Cerebellar cortex (tissue), 1 donor: Measurements from ENCODE around the gene MRC2.
"Not testable (repeated sequence)": the region's sequence is repeated elsewhere in the genome, so short reads cannot be mapped to it uniquely, and the experiment has no call there.

Source experiments
- DNase-seq: peaks from one replicate; pipeline ENCODE4 v3.0.0-alpha.2; 2015; ENCODE audit warnings: low spot score

The MRC2 gene

DNA sequence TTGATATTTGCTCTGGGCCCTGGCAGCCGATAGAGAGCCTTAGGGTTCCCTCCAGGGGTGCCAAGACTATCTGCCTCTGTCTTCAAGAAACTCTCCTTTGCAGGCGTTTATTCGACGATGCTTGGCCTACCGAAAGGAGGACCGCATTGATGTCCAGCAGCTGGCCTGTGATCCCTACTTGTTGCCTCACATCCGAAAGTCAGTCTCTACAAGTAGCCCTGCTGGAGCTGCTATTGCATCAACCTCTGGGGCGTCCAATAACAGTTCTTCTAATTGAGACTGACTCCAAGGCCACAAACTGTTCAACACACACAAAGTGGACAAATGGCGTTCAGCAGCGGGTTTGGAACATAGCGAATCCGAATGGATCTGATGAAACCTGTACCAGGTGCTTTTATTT, 15.2 kb upstream of the MRC2 start:
- DNase-seq = not testable (repeated sequence)

DNA sequence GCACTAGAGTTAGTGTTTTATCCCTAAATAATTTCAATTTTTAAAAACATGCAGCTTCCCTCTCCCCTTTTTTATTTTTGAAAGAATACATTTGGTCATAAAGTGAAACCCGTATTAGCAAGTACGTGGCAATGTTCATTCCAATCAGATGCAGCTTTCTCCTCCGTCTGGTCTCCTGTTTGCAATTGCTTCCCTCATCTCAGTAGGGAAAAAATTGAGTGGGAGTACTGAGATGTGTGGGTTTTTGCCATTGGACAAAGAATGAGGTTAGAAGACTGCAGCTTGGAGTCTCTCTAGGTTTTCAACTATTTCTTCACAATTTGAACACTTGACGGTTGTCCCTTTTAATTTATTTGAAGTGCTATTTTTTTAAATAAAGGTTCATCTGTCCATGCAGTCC, 14.4 kb upstream of the MRC2 start:
- not testable (repeated sequence) for DNase-seq

DNA sequence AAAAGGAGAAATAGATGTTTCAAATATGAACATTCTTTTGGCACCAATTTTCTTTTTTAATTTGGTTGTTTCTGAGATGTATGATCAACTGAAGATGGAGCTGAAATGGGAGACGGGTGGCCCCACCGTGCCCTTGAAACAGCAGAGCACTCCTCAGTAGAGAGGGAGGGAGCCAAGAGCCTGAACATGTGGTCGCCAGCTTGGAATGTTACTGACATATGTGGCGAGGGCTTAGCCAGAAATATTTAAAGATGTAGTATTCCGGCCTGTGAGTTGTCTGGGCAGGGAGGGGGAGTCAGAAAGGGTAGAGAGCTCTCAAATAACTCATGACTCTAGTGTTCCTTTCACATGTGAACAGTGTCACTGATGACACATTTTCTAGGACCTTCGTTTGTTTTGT, 13.3 kb upstream of the MRC2 start:
- no peak for DNase-seq

DNA sequence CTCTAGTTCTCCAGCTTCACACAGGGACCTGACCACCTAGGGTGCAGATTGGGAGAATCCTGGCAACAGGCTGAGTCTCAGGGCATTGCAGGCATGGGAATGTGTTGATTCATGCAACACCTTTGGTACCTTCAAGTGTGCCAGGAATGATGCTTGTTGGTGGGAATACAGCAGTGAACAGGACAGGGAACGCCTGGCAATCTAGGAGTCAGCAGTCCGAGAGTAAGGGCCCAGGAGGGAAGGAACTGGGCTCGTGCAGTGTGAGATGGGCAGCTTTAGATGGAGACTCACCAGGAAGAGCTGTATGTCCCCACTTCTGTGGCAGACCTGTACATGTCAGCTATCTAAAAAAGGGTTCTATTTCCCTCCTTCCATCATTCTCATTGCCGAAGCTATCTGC, 12.0 kb upstream of the MRC2 start:
- no peak for DNase-seq

DNA sequence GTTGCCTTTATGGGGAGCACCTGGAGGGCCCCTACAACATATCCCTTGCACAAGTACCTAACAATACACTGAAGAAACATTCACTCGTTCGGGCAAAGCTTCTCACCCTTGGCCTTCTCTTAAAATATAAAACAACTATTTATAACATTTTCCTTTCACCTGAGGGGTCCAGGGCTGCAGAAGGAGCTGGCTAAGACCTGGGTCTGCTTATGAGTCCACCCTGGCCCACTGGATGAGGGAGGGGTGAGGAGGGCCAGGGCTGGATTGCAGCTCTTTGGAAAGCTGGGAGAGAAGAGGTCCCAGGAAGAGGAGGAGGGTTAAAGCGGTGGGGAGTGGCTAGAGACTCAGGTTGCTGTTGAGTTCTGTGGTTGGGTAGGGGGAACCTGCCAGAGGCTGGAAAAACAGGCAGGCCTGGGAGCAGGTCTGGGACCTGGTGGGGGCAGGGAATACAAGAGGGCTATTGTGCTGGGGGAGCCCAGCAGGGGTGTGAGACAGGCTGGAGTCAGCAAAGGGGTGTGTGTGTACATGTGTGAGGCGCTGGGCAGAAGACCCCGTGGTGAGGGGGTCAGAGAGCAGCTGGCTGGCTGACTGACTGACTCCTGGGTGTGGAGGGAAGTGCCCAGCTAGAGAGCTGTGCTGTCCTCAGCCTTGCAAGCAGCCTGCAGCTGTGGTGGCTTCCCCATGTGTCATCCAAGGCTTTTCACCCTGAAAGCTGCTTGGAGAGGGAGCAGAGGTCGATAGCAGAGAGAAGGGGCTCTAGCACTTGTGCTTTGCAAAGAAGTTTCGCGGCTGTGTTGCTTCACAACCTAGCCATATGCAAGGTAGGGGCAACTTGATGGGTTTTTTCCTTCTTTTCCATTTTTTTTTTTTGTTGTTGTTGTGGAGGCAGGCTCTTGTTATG, 10.2 kb upstream of the MRC2 start:
- DNase-seq = no peak

DNA sequence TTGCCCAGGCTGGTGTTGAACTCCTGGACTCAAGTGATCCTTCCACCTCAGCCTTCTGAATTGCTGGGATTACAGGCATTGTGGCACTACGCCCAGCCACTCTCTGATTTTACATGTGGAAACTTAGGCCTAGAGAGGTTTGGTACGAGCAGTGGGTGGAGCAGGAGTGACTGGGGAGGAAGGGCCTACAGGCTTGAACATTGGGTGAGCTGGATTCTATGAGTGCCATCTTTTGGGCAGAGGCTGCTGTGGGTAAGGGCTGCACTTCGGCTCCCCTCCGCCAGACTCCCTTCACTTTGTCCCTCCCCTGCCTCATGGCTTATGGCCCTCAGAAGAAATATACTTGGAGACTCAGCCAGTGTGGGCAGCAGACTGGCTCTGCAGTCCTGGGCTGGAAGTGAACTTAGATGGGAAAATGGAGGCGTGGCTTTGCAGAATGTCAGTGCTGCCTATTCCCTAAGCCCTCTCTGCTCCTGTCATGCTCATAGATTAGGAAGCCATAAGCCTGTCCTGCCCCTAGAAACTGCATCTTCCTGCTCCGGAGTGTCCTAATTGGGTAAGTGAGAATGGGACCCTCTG, 9.5 kb upstream of the MRC2 start:
- no peak for DNase-seq

DNA sequence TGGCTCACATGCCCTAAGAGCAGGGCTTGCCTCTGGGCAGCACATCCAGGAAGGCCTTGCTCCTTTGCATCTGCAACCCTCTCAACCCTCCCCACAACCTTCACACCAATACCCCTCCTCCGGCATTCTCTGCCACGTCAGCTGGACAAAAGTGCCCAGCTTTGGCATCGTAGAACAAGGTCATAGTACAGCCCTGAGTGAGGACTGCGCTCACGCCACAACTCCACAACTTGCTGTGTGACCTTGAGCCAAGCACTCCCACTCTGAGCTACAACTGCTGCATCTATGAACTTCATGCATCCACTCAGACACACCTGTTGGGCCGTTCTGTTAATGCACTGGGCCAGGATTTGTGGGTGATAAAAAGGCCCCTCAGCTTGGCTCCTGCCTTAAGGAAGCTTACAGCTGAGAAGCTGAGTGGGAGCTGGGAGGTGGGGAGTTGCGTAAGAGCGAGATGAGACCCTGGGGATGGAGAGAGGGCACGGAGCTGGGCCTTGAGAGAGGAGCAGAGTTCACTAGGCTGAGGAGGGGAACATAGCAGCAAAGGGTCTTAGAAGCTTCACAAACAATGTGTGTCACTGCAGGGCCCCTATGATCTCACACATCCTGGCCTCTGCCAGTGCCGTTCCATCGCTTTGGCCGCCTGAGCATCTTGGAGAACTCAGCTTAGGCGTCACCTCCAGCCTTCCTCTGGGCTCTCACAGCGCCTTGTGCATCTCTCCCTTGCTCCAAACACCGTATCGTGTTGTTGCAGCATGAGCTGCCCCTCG, 8.6 kb upstream of the MRC2 start:
- no peak for DNase-seq

DNA sequence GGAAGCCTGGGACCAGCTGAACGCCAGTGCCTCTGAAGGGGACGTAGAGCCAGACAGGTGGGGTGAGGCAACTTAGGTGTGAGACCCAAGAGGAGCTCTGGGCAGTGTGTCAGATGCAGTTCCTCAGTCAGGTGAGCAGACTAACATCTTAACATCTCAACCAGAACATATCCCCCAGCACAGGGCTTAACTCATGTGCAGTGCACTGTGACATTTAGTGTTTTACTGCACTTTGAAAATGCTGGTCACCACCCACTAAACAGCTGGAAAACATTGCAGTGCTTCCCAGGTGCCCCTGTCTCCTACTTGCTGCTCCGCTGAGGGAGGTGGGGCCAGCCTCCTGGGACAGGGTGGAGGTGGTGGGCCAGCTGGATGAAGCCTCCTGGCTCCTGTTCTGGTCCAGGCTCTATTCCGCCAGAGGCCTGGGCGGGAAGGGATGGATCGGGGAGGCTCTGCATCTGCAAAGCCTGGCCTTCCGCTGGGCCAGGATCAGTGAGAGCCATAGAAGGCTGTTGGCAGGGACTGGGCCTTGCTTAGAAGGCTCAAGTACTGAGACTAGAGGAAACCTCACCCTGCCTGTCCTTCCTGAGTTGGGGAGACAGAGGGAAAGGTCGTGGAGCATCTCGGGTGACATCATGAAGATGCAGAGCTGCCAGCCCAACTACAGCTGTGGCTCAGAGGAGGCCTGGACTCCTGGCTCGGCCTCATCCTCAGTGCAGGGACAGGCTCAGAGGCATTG, 7.9 kb upstream of the MRC2 start:
- no peak for DNase-seq

DNA sequence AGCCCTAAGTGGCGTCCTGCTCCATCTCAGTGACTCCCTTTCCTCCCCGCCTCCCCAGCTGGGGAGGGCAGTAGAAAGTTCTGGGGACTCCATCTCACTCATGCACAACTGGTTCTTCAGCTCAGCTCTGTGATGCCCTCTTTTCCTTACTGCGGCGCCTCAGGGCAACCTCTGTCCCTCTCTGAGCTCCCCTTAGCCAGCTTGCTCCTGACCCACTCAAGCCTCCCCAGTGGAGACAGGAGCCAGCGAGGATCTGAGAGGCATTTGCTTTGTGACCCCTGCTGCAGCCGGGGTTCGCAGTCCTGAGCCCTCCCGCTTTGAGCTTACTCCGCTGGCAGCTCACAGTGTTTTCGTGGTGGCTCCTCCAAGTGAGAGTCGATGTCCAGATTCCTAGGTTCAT, 6.2 kb upstream of the MRC2 start:
- no peak for DNase-seq

DNA sequence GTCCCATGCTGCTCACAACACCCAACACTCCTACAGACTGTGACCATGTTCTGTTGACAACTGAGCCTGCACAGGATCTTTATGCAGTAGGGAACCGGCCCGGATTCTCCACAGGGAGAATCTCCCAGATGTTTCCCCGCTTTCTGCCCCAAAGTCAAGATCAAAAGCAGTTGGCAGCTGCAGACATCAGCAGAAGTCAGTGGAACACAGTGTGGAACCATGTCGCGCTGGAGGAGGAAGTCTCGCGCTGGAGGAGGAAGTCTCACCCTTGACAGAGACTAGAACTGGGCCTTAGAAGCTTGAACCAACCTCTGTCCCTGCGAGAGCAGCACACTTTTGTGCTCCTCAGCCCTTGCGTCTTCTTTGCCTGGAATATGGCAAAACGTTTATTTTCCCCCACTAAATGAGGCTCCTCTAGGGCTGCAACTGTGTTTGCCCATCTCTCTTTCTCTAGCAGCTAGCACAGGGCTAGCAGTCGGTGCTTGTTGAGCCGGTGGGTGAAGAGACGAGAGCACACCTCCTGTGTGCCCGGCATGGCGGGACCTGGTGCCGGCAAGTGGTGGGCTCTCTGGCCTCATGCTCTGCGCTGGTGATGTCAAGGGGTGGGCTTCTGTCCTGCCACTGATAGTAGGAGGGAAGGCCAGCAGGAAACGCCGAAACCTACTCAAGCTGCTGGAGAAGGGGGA, 2.1 kb upstream of the MRC2 start:
- no peak for DNase-seq

DNA sequence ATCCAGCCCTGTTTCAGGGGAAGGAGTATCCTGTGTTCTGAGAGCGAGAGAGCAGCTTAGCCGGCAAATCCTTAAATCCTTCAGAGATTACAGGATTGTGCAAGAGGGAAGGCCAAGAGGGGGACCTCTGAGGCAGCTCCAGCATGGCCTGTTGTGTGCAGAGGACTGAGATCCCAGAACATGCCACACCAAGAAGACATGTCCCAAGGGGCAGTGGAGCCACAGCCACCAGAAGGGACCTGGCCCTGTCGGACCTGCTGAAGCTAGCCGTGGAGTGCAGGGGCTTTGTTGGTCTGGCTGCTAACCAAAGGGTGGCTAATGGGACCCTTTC, 1.6 kb upstream of the MRC2 start:
- DNase-seq = no peak

DNA sequence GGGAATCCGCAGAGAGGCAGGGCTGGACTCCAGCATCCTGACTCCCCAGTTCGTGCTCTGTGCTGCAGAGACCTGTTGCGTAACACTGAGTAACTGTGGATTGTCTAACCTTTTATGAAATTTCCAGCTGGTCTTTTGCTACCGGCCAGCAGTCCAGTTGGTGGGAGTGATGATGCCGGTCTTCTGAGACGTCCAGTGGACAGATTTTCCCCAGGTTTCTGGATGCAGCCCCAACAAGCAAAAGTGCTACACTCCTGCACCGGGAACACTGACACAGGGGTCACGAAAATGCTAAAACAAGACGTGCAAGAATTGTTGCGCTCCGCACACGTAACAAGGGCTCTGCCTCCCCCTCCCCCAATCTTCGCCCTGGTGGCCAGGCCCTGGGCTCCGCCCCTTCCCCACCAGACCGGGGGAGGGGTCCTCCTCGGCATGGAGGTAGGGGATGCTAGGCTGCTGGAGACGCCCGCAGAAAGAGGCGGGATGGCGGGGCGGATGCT, 701 bp upstream of the MRC2 start:
- DNase-seq = no peak

DNA sequence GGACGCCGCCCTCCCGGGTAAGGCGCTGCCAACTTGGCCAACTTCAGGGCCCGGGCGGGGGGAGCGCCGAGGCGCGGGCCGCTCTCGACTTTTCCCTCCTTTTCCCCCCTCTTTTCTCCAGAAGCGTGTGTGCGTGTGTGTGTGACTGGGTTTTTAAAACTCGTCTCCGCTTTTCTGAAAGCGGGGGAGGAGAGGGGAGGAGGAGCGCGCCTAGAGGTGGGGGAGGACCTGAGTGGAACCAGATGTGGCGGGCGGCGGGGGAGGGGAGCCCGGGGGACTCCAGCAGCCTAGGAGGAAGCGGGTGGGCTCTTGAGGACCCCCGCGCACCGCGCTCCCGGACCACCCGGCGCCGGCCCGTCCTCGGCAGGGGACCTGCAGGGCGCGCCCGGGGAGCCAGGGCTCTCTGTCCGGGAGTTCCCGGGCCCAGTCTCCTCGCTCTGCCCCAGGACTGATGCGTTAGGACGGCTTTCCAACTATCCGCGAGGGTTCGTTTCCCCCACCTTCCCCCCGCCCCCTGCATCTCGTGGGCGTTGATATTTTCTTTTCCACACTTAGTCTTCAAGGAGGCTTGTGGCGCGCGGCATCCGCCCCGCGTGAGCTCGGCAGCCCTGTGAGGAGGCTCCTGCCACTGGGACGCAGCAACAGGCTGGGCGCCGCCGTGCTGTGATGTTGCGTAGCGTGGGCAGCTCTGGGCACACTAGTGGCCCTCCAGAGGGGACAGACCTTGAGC, 599 bp downstream of the MRC2 start:
- DNase-seq = no peak

DNA sequence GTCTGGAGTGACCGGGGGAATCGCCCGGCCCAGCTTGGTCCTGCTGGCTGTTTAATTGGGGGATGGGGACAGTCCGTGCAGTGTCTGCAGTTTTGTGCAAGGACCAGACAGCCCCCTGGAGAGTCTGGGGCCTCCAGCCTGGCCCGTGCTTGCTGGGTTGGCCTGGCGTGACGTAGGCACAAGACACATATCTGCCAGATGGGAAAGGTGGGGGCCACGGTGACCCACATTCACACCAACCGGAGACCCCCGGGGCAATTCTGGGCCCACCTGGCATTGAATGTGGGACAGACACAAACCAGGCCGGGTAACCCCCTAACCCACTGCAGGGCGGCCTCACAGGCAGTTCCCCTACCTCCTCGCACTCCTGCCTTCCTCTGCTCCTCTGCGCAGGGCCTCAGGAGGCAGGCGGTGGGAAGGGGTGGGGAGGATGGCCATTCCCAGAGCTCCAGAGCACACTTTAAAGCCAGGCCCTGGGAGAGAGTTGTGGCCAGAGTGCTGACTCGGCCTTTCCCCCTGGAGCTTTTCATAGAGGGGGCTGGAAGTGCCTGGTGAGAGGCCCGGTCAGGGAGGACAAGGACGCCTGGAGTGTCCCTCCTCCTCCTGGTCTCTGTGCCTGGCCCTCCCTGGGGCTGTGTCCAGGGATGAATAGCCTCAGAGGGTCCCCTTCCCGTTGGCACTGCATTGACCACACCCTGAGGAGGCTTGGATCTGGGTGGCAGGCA, 1.5 kb downstream of the MRC2 start:
- DNase-seq = no peak

DNA sequence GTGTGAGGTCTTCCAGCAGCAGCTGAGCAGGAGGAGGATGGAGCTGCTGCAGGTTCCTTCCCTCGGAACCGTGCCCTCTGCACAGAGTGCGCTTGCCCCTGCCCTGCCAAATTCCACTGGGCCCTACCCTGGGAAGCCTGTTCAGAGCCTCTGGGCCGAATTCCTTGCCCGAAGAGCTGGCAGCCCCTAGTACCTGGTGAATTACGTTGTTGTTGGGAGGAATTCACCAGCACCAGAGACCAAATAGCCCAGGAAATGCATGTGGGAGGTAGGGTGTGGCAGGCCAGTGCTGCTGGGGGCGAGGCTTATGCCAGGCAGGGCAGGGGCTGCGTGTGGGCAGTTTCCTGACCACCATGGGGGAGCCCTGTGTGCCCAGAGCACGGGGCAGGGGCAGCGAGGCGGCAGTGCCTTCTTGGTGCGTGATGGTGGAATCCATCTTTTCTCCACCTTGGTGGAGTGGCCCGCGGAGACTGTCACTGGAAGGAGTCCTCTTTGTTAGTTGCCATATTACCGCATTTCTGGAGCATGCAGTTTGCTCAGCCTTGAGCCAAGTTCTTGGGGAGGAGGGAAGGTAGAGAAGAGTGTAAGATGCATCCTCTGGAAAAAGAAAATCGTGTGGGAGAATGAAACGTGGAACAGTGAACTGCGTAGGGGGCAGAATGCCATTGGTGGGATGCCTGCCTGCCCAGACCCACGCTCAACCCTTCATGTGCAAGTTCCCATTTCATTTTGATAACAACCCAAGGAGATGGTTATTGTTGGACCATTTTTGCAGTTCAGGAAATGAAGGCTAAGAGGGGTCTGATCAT, 2.3 kb downstream of the MRC2 start:
- no peak for DNase-seq

DNA sequence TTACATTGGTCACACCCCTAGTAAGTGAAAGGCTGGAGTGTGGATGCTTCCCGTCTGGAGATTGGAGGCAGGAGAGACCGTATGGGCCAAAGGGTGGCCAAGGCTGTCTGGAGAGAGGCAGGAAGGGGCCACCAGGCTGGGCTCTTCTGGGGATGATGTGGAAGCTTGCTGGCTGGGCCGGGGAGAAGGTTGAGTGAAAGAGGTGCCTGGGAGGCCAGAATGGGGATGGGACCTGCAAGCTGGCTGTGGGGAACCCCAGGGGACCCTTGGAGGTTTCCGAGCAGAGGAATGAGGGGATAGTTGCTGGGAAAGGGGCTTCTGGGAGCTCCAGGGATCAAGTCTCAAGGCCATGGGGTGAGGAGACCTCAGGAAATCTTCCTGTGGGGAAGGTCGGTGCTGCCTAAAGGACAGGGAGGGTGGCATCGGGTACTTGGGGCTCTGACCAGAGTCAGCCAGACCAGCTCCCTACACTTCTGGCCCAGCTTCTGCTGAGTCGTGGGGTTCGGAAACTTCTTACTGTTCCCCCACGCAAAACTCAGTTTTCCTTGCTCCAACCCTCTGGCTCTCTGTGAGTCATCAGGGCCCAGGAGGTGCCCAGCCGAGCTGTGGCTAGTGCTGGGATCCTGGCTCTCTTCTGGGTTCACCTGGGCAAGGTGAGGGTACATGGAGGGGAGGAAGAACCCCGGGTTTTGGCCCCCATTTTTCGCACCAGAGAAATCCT, 3.1 kb downstream of the MRC2 start:
- no peak for DNase-seq

DNA sequence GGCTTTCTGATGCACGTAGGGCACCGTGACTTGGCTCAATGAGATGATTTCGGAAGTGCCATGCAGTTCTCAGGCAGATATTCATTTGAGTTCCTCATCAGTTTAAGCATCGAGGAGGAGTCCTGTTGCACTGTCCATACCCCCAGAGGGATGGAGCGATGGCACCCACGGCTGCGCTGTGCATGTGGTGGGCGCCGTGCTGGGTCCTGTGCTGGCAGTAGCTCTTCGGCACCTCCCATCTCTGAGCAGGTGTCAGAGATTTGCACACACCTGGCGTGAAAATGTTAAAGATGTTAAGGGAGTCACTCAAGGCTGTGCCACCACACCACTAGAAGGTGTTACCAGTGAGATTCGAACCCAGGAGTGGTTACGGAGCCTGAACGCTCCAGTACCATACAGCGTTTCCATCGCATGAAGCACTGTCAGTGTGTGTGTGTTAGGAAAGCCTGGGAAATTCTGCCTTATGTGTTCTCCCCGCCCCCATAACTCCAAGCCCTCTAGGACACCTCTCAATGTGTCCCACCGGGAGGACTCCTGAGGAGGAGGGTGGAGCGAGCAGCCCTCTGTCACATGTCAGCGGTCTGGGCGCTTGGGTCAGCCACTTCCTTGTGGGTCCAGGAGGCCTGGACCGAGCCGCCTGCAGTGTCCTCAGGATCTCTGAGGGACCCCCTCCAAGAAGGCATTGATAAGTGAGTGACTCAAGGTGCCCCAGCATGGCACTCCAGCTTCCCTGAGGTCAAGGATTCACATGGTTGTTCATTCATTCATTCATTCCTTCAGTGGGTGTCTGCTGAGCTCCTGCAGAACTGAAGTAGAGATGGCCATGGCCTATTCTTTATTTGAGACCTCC, 3.8 kb downstream of the MRC2 start:
- no peak for DNase-seq
